Nephron progenitor cell (in vitro differentiated cells): ENCODE results near the gene MYO1H.
"Not testable (repeated sequence)": the region's sequence is repeated elsewhere in the genome, so short reads cannot be mapped to it uniquely, and the experiment has no call there.

Source experiments
- DNase-seq: peaks from one replicate; pipeline ENCODE4 v3.0.0; 2021
- H3K27ac Mint-ChIP-seq: 2 replicates; pipeline ENCODE4 v1.8.0; 2021; ENCODE audit warnings: mild to moderate bottlenecking, moderate library complexity, mixed read lengths
- H3K27me3 Mint-ChIP-seq: 2 replicates; pipeline ENCODE4 v1.8.0; 2021; ENCODE audit warnings: mild to moderate bottlenecking, low read depth, mixed read lengths; ENCODE audit not compliant: poor library complexity
- H3K36me3 Mint-ChIP-seq: 2 replicates; pipeline ENCODE4 v1.8.0; 2021; ENCODE audit warnings: low read depth, mixed read lengths
- H3K4me1 Mint-ChIP-seq: 2 replicates; pipeline ENCODE4 v1.8.0; 2021; ENCODE audit warnings: mixed read lengths
- H3K4me3 Mint-ChIP-seq: 2 replicates; pipeline ENCODE4 v1.8.0; 2021; ENCODE audit warnings: mild to moderate bottlenecking, moderate library complexity, mixed read lengths
- H3K9me3 Mint-ChIP-seq: 2 replicates; pipeline ENCODE4 v1.8.0; 2021; ENCODE audit warnings: mild to moderate bottlenecking, moderate library complexity, mixed read lengths
- TF ChIP-seq, protein P1 (sequence below): fragments of 200-600 bp; sonication (generic); IDR thresholded peaks from 2 replicates; pipeline ENCODE4 v1.5.0; 2021; ENCODE audit warnings: antibody characterized with exemption

The MYO1H gene

GRCh38 chr12:109418848-109419480 lies 71.3 kb downstream of the MYO1H start:
- DNase-seq, result no peak
- TF ChIP-seq, protein P1, sequence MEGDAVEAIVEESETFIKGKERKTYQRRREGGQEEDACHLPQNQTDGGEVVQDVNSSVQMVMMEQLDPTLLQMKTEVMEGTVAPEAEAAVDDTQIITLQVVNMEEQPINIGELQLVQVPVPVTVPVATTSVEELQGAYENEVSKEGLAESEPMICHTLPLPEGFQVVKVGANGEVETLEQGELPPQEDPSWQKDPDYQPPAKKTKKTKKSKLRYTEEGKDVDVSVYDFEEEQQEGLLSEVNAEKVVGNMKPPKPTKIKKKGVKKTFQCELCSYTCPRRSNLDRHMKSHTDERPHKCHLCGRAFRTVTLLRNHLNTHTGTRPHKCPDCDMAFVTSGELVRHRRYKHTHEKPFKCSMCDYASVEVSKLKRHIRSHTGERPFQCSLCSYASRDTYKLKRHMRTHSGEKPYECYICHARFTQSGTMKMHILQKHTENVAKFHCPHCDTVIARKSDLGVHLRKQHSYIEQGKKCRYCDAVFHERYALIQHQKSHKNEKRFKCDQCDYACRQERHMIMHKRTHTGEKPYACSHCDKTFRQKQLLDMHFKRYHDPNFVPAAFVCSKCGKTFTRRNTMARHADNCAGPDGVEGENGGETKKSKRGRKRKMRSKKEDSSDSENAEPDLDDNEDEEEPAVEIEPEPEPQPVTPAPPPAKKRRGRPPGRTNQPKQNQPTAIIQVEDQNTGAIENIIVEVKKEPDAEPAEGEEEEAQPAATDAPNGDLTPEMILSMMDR, result no peak
- Mint-ChIP-seq H3K4me3 (no peak overlapping the region), H3K27me3 (peaks cover 19% of the 10 kb centered on the region), H3K36me3 (no peaks in the 10 kb centered on the region), H3K4me1 (no peaks in the 10 kb centered on the region), H3K27ac (no peak overlapping the region), H3K9me3 (peaks cover 4% of the 10 kb centered on the region)

GRCh38 chr12:109421355-109422087 lies 73.8 kb downstream of the MYO1H start:
- TF ChIP-seq, protein P1, result no peak
- Mint-ChIP-seq H3K27me3 (peaks cover 37% of the 10 kb centered on the region), H3K27ac (no peak overlapping the region)

GRCh38 chr12:109422251-109422650 lies 74.6 kb downstream of the MYO1H start:
- Mint-ChIP-seq H3K4me3 (no peak overlapping the region), H3K27ac (peak overlapping the region; percentile 22), H3K4me1 (no peaks in the 10 kb centered on the region), H3K27me3 (peaks cover 37% of the 10 kb centered on the region), H3K9me3 (no peaks in the 10 kb centered on the region), H3K36me3 (no peaks in the 10 kb centered on the region)
- no peak for DNase-seq
- TF ChIP-seq, protein P1, result no peak

More at GRCh38 chr12:109421355-109422087, 73.8 kb downstream of the MYO1H start:
- Mint-ChIP-seq H3K4me3 (no peak overlapping the region), H3K36me3 (no peaks in the 10 kb centered on the region), H3K9me3 (no peaks in the 10 kb centered on the region), H3K4me1 (no peaks in the 10 kb centered on the region)
- DNase-seq, result no peak

DNA sequence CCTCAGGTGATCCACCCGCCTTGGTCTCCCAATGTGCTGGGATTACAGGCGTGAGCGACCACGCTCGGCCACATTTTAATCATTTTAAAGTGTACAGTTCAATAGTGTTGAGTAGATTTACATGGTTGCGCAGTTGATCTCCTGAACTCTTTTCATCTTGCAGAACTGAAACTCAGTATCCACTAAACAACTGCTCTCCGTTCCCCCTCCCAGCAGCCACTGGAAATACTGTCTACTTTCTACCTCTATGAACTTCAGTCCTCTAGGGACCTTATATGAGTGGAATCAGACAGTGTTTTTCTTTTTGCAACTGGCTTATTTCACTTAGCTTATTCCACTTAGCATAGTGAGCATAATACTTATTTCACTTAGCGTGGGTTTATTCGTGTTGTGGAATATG lies 75.7 kb downstream of the MYO1H start:
- Mint-ChIP-seq H3K27me3 (peaks cover 34% of the 10 kb centered on the region), H3K27ac (no peak overlapping the region), H3K36me3 (no peaks in the 10 kb centered on the region), H3K4me1 (no peaks in the 10 kb centered on the region), H3K9me3 (no peaks in the 10 kb centered on the region), H3K4me3 (no peak overlapping the region)
- TF ChIP-seq, protein P1, result no peak
- no peak for DNase-seq

GRCh38 chr12:109428037-109428629 lies 80.4 kb downstream of the MYO1H start:
- no peaks in the 10 kb centered on the region for H3K36me3 Mint-ChIP-seq

GRCh38 chr12:109428804-109429203 lies 81.1 kb downstream of the MYO1H start:
- H3K27ac Mint-ChIP-seq, H3K36me3 Mint-ChIP-seq, DNase-seq, H3K9me3 Mint-ChIP-seq, H3K4me3 Mint-ChIP-seq: not testable (repeated sequence)
- H3K27me3 Mint-ChIP-seq, result peaks cover 21% of the 10 kb centered on the region
- H3K4me1 Mint-ChIP-seq, result peaks cover 14% of the 10 kb centered on the region

More at GRCh38 chr12:109428037-109428629, 80.4 kb downstream of the MYO1H start:
- peak; percentile 81 for DNase-seq
- TF ChIP-seq, protein P1, result peak; percentile 98
- Mint-ChIP-seq H3K4me1 (peaks cover 7% of the 10 kb centered on the region), H3K4me3 (no peak overlapping the region), H3K27me3 (peaks cover 21% of the 10 kb centered on the region), H3K27ac (no peak overlapping the region), H3K9me3 (no peaks in the 10 kb centered on the region)
